ENCODE measurements around the gene IL36RN.

DNA sequence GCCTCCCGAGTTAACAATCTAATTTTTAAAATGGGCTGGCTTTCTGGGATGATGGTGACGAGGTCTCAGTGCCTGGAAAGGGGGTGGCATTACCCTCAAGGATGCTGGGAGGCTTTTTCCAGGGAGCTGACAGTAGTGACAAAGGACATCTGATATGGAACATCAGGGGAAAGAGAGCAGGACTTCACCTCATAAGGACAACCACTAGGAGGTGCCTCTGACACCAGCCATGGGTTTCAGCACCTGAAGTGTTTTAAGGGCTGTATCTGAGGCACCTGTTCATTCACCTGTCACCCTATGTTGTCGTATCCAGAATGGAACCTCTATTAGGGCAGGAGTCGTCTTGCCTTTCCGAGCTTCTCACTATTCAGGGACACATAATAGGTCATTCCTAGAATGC lies 17.1 kb upstream of the IL36RN start:
- TF ChIP-seq EZH2 (IDR thresholded peaks at IDR 0.05; ENCODE audit: borderline replicate concordance, low read depth, low read length, severe bottlenecking), result no peak
- TF ChIP-seq, protein P1, sequence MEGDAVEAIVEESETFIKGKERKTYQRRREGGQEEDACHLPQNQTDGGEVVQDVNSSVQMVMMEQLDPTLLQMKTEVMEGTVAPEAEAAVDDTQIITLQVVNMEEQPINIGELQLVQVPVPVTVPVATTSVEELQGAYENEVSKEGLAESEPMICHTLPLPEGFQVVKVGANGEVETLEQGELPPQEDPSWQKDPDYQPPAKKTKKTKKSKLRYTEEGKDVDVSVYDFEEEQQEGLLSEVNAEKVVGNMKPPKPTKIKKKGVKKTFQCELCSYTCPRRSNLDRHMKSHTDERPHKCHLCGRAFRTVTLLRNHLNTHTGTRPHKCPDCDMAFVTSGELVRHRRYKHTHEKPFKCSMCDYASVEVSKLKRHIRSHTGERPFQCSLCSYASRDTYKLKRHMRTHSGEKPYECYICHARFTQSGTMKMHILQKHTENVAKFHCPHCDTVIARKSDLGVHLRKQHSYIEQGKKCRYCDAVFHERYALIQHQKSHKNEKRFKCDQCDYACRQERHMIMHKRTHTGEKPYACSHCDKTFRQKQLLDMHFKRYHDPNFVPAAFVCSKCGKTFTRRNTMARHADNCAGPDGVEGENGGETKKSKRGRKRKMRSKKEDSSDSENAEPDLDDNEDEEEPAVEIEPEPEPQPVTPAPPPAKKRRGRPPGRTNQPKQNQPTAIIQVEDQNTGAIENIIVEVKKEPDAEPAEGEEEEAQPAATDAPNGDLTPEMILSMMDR (IDR thresholded peaks at IDR 0.05; ENCODE audit: borderline replicate concordance, extremely low read depth, low read length, poor library complexity, severe bottlenecking), result no peak
